ENCODE results near the gene FGF3. TPM values are rescaled to one million over a fixed set of nuclear protein-coding genes. Genes with fewer than 3 reads are reported as not detected.

FGF3 gene
- total and polyA plus RNA-seq, 10 of the 15 experiments (the other 5 are each of a cell fraction or from before 2014, with no cell fraction given) = not detected

GRCh38 chr11:69802590-69802989 lies 16.6 kb downstream of the FGF3 start (continued):
- TF ChIP-seq TCF3 (IDR thresholded peaks at IDR 0.05; ENCODE audit: borderline replicate concordance, insufficient read depth, low read depth, low read length) = no peak
- no peak for TF ChIP-seq USF1 (IDR thresholded peaks at IDR 0.05; ENCODE audit: borderline replicate concordance, extremely low read length, insufficient read depth, low read depth, low read length)
- TF ChIP-seq ZBTB11 (CRISPR knock-in tag; IDR thresholded peaks at IDR 0.05) = no peak
- TF ChIP-seq IKZF1 (conservative IDR thresholded peaks at IDR 0.05) = no peak
- no peak for TF ChIP-seq BCL11A (IDR thresholded peaks at IDR 0.05; ENCODE audit: low read depth, low read length)
- no peak for TF ChIP-seq E4F1 (IDR thresholded peaks at IDR 0.05; ENCODE audit: borderline replicate concordance, partially characterized antibody)
